HG03378 (cell line): Measurements from ENCODE around the gene ARRDC3.
"Not testable (repeated sequence)": the region's sequence is repeated elsewhere in the genome, so short reads cannot be mapped to it uniquely, and the experiment has no call there.

Source experiments
- ATAC-seq: cut with Tn5 transposase; IDR thresholded peaks from one replicate; pipeline ENCODE4 v1.9.1; 2021; ENCODE audit warnings: mild to moderate bottlenecking, moderate library complexity; ENCODE audit not compliant: unreplicated experiment

The ARRDC3 gene

GRCh38 chr5:91385596-91385995 lies 2.5 kb upstream of the ARRDC3 start:
- not testable (repeated sequence) for ATAC-seq

DNA sequence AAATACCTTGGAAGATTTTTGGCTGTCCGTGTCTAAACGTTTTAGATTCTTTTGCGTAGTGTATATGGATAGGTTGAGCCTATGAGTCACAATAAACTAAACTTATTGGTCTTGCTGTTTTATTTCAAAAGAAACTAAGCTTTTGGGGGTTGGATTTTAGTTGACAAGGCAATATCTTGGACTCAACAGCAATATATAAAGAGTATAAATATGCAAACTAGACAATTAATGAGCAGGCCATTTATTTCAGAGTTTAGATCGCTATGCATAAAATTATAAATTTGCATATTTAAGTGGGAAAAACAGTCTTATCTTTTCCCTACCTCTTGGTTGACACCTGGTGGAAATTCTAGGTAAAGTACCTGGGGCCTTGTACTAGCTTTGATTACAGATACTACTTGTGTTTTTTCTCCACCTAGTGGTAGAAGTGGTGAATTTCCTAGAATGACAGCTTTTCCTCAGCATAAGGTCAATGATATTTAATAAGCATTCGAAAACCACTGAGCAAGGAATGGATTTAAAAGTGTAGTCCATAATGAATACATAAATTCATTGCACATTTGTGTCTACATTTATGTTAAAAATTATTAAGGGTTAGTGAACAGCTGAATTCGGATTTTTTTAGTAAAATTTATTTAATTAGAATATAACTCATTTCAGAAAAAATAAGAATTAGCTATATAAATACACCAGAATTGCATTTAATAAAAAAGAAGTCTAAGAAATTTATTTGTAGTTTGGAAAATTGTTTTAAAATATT lies 1.7 kb upstream of the ARRDC3 start:
- peak; percentile 27 for ATAC-seq

- ATAC-seq: no peak
These were observed 811 bp upstream of the ARRDC3 start for GRCh38 chr5:91383956-91384300.

GRCh38 chr5:91382530-91383026 lies 539 bp downstream of the ARRDC3 start:
- ATAC-seq: no peak

- ATAC-seq: peak; percentile 7
These were observed 1.2 kb downstream of the ARRDC3 start for GRCh38 chr5:91381774-91382359.

DNA sequence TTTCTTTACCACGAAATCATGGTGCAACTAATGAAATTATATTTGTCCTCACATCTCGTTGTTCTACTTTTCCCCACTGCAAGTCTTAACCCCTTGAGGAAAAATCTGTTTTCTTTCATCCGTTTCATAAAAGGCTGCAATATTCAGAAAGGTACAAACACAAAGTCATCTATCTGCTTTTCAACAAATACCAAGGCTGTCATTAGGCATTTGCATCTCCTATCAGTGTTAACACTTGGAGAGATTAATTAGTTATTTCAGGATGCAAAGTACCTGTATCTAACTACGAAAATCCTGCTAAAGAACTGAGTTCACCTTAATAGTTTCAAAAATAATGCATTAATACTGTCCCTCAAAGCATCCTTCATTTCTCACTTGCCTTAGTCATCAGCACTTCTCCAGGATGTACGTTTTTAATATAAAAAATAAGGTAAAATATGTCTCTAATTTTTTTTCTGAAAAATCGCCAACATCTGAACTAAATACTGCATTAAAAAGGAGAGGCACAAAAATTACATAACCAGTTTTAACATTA lies 1.8 kb downstream of the ARRDC3 start:
- ATAC-seq: no peak

DNA sequence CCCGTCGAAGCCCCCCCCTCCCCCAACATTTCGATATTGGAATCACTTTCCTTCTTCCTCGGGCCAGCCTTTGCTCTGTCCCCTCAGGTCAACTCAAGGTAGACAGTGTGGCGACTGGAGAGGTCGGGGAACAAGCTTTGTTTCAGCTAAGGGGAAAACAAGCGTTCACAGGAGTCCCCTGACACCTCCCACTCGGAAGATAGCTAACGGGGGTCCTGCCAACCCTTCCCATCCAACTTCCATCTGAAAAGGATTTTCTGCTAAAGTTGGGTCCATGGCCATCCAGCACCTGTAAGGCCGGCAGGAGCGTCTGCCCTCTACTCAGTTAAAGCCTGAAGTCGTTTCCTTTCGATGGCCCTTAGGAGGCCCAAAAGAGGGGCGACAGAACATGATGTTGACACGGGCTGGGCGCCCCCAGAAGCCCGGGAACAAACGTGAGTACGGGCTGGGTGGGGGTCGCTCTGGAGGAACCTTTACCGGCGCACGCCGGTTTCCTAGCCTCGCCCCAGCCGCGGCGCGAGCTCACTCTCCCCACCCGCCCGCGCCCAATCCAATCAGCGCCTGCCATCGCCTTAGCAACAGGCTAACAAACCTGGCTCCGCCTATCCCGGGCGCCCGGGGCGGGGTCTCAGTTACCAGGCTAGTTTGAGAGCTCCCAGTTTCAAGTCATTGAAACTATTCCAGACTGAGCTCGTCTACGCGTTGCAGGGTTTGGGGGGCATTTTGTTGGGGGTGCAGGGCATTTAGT lies 2.5 kb downstream of the ARRDC3 start:
- peak; percentile 43 for ATAC-seq

DNA sequence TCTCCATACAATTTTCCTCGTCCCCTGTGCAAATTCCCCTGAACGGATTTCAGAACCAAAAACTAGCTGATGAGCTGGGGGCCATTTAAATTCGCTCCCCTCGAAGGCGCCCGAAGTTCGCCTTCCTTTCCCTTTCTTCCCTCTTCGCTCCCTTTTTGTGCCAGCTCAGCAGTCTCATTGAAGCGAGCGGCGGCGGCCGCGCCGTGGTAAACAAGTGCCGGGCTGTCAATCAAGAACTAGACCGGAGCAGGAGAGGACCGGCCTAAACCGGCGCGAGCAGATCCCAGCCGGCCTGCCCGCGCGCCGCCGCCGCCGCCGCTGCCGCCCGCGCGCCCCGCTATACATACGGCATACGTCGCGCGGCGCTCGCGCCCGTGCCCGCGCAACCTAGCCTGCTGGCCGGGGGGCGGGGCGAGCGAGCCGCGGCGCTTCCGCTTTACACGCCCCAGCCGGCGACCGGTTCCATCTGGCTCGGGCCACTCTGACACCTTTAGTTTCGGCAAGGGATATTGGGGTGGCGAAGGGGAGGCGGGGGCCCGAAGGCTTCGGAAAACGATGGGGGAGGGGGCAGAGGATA lies 3.1 kb downstream of the ARRDC3 start:
- peak; percentile 38 for ATAC-seq

DNA sequence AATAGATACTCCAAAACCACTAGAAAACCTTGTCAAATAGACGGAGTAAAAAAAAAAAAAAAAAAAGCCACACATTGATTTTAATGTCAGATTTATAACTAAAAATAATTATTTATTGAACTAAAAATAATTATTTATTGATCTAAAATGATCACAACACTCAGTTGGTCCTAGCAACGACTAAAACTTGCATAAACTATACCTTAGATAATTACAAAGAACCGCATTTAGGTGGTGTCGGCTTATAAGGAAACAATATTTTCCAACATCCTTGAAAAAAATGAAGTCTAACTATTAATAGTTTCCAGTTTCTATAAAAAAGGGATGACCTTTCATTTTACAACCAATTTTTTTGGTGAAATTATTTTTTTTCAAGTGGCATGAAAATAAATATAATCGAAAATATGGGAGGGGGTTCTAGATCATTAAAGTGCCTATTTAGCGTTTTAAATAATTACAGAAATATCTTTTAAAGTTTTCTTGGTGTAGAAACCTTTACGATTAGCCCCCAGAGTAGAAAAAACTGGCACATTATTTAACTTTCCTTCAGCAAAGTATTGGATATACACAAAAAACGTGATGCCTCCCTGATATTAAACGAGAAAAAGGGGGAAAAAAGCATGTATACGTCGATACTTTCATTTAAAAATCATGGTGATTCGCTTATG lies 3.7 kb downstream of the ARRDC3 start:
- no peak for ATAC-seq

GRCh38 chr5:91378752-91379211 lies 4.3 kb downstream of the ARRDC3 start:
- ATAC-seq: no peak

DNA sequence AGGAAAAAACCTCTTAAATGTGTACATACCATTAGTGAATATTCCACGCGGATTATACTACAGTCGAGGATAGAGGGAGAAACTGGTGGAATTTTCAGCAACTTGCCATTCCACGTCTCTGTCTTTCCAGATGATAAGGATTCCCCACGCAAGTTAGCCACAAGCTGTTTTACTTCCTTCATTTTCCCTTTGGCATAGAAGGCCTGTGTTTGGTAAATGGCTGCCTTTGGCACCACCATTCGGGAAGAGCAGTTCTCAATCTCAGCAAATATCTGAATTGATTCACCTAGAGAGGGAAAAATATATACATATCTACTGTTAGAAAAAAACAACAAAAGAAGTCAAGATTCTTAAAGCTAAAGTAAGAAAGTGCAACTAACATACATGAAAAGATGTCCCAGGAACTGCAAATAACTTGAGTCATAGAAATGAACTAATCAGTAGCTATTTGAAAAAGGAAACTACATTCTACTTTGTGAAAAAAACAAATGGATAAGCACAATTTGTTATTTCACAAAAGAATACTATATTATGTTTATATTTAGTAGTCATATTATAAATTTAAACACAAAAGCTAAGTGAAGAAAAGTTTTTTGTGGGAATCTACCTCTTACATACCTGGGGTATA lies 8.1 kb downstream of the ARRDC3 start:
- ATAC-seq: no peak

DNA sequence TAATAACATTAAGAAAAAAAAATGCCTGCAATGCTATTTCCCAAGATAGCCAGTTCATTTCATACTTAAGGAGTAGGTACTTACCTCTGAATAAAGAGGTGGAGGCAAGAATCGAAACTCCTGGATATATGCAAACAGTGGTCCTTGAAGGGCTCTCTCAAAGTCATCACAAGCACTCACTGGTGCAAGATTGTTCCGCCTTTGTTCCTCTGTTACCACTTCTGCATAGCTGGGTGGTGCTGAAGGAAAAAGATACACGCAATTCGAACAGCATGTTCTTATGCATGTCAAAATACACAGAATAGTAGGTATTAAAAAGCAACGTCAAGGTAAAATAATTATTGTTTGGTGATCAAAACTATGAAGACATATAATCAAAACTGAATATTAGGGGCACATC lies 9.5 kb downstream of the ARRDC3 start:
- no peak for ATAC-seq

- no peak for ATAC-seq
These were observed 10.1 kb downstream of the ARRDC3 start for GRCh38 chr5:91373006-91373405.

DNA sequence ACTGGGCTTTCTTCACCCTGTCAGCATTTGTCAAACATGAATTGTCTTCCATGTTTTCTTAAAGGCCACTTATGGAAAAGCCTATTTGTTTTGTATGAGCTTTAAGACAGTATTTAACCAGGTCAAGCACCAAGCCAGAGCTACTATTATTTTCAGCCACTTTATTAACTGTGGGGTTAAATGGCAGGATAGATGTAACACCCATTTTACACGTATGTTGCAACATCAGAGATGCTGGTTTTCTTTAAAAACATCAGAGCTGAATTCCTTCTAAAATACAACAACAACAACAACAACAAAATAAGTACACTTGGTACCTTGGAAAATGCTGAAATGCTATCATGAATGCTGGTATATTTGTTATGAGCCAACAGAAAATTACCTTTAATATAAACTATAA lies 13.6 kb downstream of the ARRDC3 start:
- no peak for ATAC-seq

DNA sequence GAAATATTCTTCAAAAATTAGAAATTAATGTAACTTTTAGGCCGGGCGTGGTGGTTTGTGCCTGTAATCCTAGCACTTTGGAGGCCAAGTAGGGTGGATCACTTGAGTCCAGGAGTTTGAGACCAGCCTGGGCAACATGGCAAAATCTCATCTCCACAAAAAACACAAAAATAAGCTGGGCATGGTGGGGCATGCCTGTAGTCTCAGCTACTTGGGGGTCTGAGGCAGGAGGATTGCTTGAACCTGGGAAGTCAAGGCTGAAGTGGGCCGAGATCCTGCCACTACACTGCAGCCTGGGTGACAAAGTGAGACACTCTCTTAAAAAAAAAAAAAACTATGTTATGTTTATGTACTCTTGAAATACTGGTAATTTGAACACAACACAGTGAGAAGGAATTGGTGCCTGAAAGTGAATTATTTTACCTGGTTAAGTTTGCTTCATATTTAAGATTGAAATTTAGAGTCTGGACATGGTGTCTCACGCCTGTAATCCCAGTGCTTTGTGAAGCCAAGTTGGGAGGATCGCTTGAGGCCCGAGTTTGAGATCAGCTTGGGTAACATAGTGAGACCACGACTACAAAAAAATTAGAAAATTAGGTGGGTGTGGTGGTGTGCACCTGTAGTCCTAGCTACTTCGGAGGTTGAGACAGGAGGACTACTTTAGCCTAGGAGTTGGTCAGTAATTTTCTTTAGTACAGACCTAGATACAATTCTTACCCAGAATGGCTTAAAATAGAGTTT lies 15.0 kb downstream of the ARRDC3 start:
- no peak for ATAC-seq

- ATAC-seq: no peak
These were observed 15.8 kb downstream of the ARRDC3 start for GRCh38 chr5:91367344-91367743.

DNA sequence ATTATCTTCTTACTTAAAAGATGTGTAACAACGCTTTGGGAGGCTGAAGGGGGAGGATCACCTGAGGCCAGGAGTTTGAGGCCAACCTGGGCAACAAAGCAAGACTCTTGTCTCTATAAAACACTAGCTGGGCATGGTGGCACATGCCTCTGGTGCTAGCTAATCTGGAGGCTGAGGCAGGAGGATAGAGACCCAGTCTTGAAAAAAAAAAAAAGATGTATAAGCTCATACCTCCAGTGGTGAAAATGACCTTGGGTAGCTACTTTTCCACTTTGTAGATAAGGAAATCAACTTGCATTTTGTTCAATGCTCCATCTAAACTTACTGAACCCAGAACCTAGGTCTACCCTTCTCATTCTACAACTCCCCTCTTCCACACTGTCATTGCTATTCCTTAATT lies 16.6 kb downstream of the ARRDC3 start:
- ATAC-seq: no peak

DNA sequence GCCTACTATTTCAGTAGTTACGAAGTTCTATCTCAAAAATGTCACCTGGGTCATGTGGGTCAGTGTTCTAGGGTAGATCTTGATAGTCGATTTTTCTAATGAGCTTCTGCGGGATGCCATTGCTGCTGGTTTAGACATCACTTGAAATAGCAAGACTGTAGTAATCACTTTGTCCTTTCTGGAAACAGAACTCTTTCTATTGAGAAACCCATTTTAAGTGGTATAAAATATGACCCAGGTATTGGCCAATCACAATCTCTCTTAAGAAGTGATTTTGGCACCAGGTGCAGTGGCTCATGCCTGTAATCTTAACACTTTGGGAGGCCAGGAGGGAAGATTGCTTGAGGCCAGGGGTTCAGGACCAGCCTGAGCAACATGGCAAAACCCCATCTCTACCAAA lies 17.6 kb downstream of the ARRDC3 start:
- no peak for ATAC-seq

GRCh38 chr5:91362935-91363334 lies 20.2 kb downstream of the ARRDC3 start:
- ATAC-seq: no peak

GRCh38 chr5:91361790-91362189 lies 21.3 kb downstream of the ARRDC3 start:
- ATAC-seq: no peak
